Measurements from ENCODE around the gene PRSS22.

DNA sequence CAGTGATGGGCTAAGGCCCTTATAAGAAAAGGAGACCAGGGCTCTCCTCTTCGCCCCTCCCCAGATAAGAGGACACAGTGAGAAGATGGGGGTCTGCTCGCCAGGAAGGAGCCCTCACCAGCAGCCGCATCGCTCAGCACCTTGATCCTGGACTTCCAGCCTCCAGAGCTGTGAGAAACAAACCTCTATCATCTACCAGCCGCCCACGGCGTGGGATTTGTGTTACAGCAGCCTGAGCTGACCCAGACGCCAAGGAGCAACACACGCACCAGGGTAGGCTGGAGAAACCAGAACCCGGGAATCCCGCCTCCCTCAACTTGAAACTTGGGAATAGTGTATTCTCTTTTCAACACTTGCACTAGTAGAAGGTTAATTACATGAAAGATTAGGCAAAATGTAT lies 32.1 kb downstream of the PRSS22 start:
- TF ChIP-seq, protein P1, sequence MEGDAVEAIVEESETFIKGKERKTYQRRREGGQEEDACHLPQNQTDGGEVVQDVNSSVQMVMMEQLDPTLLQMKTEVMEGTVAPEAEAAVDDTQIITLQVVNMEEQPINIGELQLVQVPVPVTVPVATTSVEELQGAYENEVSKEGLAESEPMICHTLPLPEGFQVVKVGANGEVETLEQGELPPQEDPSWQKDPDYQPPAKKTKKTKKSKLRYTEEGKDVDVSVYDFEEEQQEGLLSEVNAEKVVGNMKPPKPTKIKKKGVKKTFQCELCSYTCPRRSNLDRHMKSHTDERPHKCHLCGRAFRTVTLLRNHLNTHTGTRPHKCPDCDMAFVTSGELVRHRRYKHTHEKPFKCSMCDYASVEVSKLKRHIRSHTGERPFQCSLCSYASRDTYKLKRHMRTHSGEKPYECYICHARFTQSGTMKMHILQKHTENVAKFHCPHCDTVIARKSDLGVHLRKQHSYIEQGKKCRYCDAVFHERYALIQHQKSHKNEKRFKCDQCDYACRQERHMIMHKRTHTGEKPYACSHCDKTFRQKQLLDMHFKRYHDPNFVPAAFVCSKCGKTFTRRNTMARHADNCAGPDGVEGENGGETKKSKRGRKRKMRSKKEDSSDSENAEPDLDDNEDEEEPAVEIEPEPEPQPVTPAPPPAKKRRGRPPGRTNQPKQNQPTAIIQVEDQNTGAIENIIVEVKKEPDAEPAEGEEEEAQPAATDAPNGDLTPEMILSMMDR (IDR thresholded peaks at IDR 0.05), result no peak
- TF ChIP-seq POLR2A (IDR thresholded peaks at IDR 0.05; ENCODE audit: low read depth), result no peak

Data from esophagus muscularis mucosa (tissue), 3 donors.